ENCODE data around the gene ZNG1F.
"Not testable (repeated sequence)": the region's sequence is repeated elsewhere in the genome, so short reads cannot be mapped to it uniquely, and the experiment has no call there.

The ZNG1F gene

DNA sequence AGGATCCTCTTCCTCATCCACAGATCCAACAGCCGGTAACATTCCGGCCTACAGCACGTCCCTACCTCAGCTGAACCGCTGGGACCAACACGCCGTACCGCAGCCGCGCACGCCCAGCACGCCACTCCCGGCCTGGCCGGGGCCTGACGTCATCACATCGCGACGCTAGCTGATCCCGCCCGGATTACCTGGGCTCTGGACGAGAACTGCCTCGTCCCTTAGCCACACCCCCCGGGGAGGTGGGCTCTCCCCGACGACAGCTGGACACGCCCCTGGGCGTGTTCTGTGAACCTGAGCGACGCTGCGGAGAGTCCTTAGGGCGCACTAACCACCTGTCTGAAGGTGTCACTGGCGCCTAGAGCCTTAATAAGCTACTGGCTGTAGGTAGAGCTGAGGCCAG is at the start of gene ZNG1F:
Gene ZNG1F (minus strand): TSS at position 101 of the 400 bp plus-strand sequence. CDS start 59 bp downstream, at position 42.
- not testable (repeated sequence) for DNase-seq

GRCh38 chr9:41237110-41237749 is 48.1 kb upstream of the ZNG1F start:
- peak; percentile 55 for DNase-seq

- DNase-seq: not testable (repeated sequence)
These were observed 47.5 kb upstream of the ZNG1F start for GRCh38 chr9:41236486-41237109.

DNA sequence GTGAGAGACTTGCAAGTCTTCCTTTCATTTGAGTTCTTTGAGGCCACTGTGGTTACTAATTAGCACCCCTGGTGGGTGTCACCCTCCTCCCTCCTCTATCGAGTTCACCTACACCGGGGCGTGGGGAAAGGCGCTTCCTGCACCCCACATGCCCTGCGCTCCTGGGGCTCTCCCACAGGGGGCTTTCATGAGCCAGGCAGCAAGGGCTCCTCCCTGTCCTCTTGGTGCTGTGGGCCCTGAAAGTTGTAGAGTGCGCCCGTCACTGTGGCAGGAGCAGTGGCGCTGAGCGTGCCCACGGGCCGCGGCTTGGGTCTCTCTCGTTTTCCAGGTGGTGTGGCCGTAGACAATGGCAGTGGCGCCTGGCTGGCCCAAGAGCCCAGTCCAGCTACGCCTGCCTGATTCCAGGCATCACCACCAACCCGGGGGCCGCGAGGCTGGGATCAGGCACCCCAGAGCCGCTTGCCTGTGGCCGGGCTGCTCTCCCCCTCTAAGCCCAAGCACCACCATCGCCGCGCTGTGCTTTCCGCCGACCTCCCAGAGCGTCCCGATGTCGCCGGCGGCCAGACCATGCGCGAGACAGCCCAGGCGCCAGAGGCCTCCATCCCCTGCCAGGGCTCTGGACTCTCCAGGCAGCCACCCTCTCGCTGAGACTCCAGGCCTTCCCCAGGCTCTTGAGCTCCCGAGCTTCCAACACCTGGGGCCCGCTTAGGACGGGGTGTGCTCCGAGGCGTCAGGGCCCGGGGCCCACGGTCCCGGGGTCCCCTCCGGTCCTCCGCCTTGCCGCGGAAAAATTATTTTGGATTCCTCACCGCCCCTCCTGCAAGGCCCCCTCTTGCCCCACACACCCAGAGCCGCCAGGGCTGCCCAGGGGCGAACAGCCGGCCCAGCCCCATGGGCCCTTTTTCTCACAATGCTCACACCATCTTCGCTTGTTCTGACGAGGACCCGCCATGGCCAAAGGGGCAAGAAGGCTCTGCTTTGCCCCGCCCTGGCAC is 46.0 kb upstream of the ZNG1F start:
- DNase-seq: peak; percentile 75

- DNase-seq: not testable (repeated sequence)
These were observed 45.1 kb upstream of the ZNG1F start for GRCh38 chr9:41234221-41234620.

- DNase-seq: peak; percentile 15
These were observed 43.2 kb upstream of the ZNG1F start for GRCh38 chr9:41232326-41232725.

- not testable (repeated sequence) for DNase-seq
These were observed 41.3 kb upstream of the ZNG1F start for GRCh38 chr9:41230418-41230817.

DNA sequence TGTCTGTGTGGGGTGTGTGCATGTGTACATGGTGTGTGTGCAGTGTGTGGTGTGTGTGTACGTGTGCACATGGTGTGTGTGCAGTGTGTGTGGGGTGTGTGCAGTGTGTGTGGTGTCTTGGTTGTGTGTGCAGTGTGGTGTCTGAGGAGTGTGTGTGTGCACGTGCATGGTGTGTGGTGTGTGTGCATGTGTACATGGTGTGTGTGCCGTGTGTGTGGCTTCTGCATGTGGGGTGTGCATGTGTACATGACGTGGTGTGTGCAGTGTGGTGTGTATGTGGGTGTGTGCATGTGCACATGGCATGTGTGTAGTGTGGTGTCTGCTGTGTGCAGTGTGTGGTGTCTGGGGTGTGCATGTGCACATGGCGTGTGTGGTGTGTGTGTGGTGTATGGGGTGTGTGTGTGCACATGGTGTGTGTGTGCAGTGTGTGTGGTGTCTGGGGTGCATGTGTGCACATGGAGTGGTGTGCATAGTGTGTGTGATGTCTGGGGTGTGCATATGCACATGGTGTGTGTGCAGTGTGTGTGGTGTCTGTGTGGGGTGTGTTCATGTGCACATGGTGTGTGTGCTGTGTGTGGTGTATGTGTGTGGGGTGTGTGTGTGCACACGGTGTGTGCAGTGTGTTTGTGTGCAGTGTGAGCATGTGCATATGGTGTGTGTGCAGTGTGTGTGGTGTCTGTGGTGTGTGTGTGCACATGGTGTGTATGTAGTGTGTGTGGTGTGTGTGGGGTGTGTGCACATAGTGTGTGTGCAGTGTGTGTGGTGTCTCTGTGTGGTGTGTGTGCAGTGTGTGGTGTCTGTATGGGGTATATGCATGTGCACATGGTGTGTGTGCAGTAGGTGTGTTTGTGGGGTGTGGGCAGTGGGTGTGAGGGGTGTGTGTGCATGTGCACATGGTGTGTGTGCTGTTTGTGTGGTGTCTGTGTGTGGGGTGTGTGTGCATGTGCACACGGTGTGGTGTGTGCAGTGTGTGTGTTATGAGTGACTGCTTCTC is 40.6 kb upstream of the ZNG1F start:
- no peak for DNase-seq

DNA sequence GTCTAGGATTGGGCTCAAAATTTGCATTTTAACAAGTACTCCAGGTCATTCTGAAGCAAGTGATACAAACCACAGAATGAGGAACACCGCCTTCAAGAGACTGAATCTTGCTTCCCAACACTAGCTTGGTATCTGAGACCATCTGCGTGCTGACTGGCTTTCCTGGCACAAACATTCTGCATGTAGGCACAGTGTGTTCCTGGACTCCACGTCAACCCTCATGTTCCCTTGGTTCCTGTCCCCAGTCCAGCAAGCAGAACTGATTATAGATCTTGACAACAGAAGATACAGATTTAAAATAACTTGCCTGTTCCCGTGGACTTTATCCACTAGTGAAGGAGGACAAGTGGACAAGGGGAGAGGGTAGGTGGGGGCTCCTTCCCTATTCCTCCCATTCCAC is 30.7 kb upstream of the ZNG1F start:
- DNase-seq: not testable (repeated sequence)

DNA sequence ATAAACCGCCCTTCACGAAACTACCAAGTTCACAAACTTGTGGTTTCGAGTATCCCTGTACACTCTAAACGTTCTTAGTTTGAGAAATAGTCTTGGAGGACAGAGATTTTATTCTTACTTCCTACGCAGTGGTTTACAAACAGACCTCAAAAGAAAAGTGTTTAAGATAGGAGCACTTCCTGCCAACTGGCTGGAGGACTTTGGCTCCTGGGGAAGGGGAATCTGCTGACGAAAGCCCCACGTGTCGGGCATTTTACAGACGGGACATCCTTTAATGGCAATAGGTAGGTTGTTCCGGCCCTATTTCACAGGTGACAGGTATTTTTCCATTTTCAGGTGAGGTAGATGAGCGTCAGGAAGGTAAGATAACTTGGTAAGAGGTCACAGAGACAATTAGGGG is 678 bp downstream of the ZNG1F start:
- DNase-seq: not testable (repeated sequence)

- not testable (repeated sequence) for DNase-seq
These were observed 14.1 kb downstream of the ZNG1F start for GRCh38 chr9:41174994-41175393.

DNA sequence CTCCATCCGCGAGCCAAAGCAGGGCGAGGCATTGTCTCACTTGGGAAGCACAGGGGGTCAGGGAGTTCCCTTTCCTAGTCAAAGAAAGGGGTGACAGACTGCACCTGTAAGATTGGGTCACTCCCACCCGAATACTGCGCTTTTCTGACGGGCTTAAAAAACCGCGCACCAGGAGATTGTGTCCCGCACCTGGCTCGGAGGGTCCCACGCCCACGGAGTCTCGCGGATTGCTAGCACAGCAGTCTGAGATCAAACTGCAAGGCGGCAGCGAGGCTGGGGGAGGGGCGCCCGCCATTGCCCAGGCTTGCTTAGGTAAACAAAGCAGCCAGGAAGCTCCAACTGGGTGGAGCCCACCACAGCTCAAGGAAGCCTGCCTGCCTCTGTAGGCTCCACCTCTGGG is 39.0 kb downstream of the ZNG1F start:
- DNase-seq: not testable (repeated sequence)

- DNase-seq: not testable (repeated sequence)
These were observed 47.2 kb downstream of the ZNG1F start for GRCh38 chr9:41141878-41142277.

DNA sequence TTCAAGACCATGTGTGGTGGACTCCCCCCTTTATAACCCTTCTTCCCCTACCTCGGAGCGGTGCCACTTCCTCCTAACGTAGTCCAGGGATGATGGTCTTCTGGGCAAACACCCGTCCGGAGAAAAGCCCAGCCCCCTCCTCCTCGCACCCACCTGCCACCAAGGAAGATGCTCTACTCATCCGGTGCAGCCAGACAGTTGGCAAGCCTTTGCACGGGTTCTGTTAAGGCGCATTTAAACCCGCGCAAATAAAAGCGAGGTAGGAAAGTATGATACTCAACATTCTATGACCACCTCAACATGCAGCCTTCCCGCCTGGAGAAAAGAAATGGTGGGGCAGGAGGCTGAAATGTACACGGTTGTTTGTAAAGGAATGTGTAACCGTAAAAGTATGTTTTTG is 60.5 kb downstream of the ZNG1F start, which contains the start of gene FOXD4L6:
Gene FOXD4L6 (minus strand): TSS at position 101 of the 400 bp plus-strand sequence. CDS start 298 bp downstream, outside the sequence.
- DNase-seq: not testable (repeated sequence)

DNA sequence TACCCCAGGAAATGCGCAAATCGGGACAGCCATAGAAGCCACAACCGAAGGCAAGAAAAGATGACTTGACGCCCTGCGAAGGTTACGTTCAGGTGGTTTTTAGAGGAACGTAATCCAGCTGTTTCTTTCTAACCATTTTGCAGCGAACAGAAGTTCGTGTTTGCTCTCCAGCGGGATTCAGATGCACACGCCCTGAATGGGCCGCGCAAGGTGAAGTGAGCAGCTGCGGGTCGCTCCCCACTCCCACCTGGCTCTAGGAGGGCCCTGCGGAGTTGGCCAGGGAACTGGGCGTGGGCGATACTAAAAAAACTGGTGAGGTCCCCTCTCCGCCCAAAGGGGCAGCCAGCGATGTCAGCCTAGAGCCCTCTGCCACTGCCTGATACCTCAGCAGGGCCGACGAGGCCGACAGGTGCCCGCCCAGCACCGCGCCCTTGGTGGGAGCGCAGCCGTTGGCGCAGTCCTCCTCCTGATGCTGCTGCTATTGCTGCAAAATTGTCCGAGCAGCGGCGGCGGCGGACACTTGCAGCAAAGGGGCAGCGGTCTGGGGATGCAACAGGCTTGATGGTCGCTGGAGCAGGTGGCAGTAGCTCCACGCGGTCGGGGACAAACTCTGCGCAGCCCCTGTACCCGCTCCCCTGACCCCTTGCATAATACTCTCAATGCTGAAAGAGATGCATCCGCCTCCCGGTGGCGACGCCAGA is 62.2 kb downstream of the ZNG1F start:
- DNase-seq: not testable (repeated sequence)

DNA sequence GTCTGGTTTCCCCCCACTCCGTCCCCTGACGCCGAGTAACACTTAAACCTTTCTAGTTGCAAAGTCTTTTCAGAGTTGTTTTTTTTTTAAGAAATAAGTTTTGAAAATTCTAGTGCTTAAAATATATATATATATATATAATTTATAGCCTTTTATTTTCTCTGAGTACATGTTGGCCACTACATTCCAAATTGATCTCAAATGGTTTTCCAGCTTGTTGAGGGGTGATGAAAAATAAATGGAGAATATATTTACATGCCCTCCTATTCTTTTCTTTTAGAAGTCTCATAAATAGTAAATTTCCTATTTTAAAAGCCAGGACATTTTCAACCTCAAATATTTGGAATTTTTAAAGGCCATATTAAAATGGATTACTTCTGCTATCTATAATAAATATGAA is 63.2 kb downstream of the ZNG1F start:
- not testable (repeated sequence) for DNase-seq

DNA sequence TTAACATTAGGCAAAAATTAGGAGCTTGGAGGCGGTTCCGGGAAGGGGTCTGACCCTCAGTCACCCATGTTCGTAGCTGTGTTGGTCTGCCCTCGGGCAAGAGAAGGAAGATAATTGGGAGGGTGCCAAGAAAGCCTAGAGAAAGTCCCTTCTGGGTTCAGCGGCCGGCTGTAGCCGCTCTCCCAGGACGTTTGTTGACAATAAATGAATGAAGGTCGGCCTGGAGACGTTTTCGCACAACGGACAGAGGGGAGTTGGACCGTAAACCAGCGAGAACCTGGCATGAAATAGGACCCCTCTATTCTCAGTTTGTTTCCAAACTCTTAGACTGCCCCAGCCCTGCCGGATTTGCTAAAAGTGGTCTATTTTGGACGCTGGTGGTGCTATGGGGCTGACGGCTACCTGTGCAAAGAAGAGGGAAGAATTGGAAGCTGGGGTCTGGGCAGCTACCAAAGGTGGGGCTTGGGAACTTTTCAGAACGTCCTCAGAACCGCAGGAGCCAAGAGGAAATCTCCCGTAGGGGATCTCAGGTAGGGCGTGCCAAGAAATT is 63.9 kb downstream of the ZNG1F start:
- not testable (repeated sequence) for DNase-seq

GRCh38 chr9:41124250-41125108 is 64.6 kb downstream of the ZNG1F start:
- DNase-seq: not testable (repeated sequence)

DNA sequence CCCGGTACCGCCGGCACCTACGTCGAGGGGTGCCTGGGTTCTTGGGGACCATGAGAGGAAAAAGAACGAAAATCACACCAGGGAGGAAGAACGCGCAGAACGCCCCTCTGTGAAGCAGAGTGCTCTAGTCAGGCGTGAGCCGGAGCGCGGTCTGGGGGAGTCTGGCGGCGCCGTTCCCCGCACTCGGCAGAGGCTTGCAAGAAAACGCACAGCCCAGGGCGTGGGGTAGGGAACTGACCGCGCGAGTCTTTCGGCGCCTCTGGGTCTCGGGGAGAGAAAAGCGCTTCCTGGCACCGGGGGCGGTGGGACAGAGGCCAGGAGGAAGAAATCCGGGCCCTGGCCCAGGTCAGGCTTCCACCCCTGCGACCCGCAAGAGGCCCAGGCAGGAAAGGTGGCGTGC is 65.3 kb downstream of the ZNG1F start:
- not testable (repeated sequence) for DNase-seq

GRCh38 chr9:41123396-41123795 is 65.7 kb downstream of the ZNG1F start:
- DNase-seq: not testable (repeated sequence)

All from CD4-positive, alpha-beta T cell treated with Interleukin-12 subunit alpha and Interleukin-12 subunit beta, for 1 hour (primary cell).